Trophoblast cell (in vitro differentiated cells and primary cell): ENCODE results near the gene HOXC5.

ENCODE experiments used
- DNase-seq, 2 donors: peaks; one replicate each; pipeline ENCODE4 v3.0.0-alpha.2; 2016
- H2AFZ ChIP-seq: 2 replicates; pipeline ENCODE4 v1.6.1; 2013; ENCODE audit warnings: low read length, moderate library complexity, mild to moderate bottlenecking; ENCODE audit not compliant: insufficient read depth, poor library complexity
- H2AK5ac ChIP-seq: 2 replicates; pipeline ENCODE4 v1.6.1; 2013; ENCODE audit warnings: mild to moderate bottlenecking, low read length
- H2BK120ac ChIP-seq: 2 replicates; pipeline ENCODE4 v1.6.1; 2013; ENCODE audit warnings: low read length, mild to moderate bottlenecking, moderate library complexity; ENCODE audit not compliant: insufficient read depth, poor library complexity
- H2BK12ac ChIP-seq: 2 replicates; pipeline ENCODE4 v1.6.1; 2013; ENCODE audit warnings: mild to moderate bottlenecking, low read length, moderate library complexity
- H2BK5ac ChIP-seq: 2 replicates; pipeline ENCODE4 v1.6.1; 2013; ENCODE audit warnings: low read length, low read depth, moderate library complexity, mild to moderate bottlenecking; ENCODE audit not compliant: poor library complexity
- H3K14ac ChIP-seq: 2 replicates; pipeline ENCODE4 v1.6.1; 2013; ENCODE audit warnings: mild to moderate bottlenecking, low read length
- H3K18ac ChIP-seq: 2 replicates; pipeline ENCODE4 v1.6.1; 2013; ENCODE audit warnings: mild to moderate bottlenecking, low read length
- H3K23ac ChIP-seq: 2 replicates; pipeline ENCODE4 v1.6.1; 2013; ENCODE audit warnings: low read length
- H3K27ac ChIP-seq: 2 replicates; pipeline ENCODE4 v1.5.1; 2013; ENCODE audit warnings: low read depth, mild to moderate bottlenecking, inconsistent platforms, low read length, moderate library complexity
- H3K27me3 ChIP-seq: 2 replicates; pipeline ENCODE4 v1.6.1; 2013; ENCODE audit warnings: inconsistent platforms, mild to moderate bottlenecking, low read length, moderate library complexity; ENCODE audit not compliant: insufficient read depth
- H3K36me3 ChIP-seq, 2 experiments: 1 replicate in 1 of 2; 2 replicates in 1 of 2; pipeline ENCODE4 v1.6.1; 2013; ENCODE audit warnings: low read length in 2 of 2, mild to moderate bottlenecking in 2 of 2, moderate library complexity in 1 of 2; ENCODE audit not compliant: insufficient read depth in 2 of 2, control insufficient read depth in 1 of 2
- H3K4ac ChIP-seq: 2 replicates; pipeline ENCODE4 v1.6.1; 2013; ENCODE audit warnings: low read depth, mild to moderate bottlenecking, low read length, moderate library complexity
- H3K4me1 ChIP-seq, 2 experiments: 1 replicate in 1 of 2; 2 replicates in 1 of 2; pipeline ENCODE4 v1.6.1; 2013; ENCODE audit warnings: low read length in 2 of 2, mild to moderate bottlenecking in 2 of 2, moderate library complexity in 1 of 2; ENCODE audit not compliant: insufficient read depth in 2 of 2, control insufficient read depth in 1 of 2
- H3K4me2 ChIP-seq: 2 replicates; pipeline ENCODE4 v1.6.1; 2013; ENCODE audit warnings: inconsistent platforms, mild to moderate bottlenecking, low read length, moderate library complexity
- H3K4me3 ChIP-seq: 2 replicates; pipeline ENCODE4 v1.5.1; 2013; ENCODE audit warnings: mild to moderate bottlenecking, low read depth, low read length, inconsistent platforms
- H3K79me1 ChIP-seq: one replicate; pipeline ENCODE4 v1.6.1; 2013; ENCODE audit warnings: low read length
- H3K79me2 ChIP-seq: 2 replicates; pipeline ENCODE4 v1.6.1; 2013; ENCODE audit warnings: low read length, mild to moderate bottlenecking; ENCODE audit not compliant: control insufficient read depth, insufficient read depth, poor library complexity
- H3K9ac ChIP-seq: 2 replicates; pipeline ENCODE4 v1.6.1; 2013; ENCODE audit warnings: mild to moderate bottlenecking, low read length
- H3K9me3 ChIP-seq: 2 replicates; pipeline ENCODE4 v1.6.1; 2013; ENCODE audit warnings: low read depth, mild to moderate bottlenecking, control low read depth, inconsistent platforms, low read length; ENCODE audit not compliant: insufficient read depth
- H4K12ac ChIP-seq: 2 replicates; pipeline ENCODE4 v1.6.1; 2013; ENCODE audit warnings: low read depth, mild to moderate bottlenecking, low read length, moderate library complexity
- H4K8ac ChIP-seq: 2 replicates; pipeline ENCODE4 v1.6.1; 2013; ENCODE audit warnings: low read depth, mild to moderate bottlenecking, low read length, moderate library complexity
- H4K91ac ChIP-seq: one replicate; pipeline ENCODE4 v1.6.1; 2013; ENCODE audit warnings: low read depth, mild to moderate bottlenecking, low read length, moderate library complexity
- WGBS: extraction: QIAGEN DNeasy Blood & Tissue Kit; methylation state at CpG from one replicate; pipeline ENCODE4 v1.1.7; 2013; ENCODE audit warnings: missing lambda C conversion rate; ENCODE audit not compliant: insufficient read length, insufficient coverage; ENCODE audit errors: extremely low coverage; 5-methylcytosine and 5-hydroxymethylcytosine counted together

The HOXC5 gene

DNA sequence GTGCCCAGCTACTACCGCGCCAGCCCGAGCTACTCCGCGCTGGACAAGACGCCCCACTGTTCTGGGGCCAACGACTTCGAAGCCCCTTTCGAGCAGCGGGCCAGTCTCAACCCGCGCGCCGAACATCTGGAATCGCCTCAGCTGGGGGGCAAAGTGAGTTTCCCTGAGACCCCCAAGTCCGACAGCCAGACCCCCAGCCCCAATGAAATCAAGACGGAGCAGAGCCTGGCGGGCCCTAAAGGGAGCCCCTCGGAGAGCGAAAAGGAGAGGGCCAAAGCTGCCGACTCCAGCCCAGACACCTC is 47.2 kb upstream of the HOXC5 start:
- Histone ChIP-seq H3K27me3 (peaks cover 92% of the 10 kb centered on the region), H2AFZ (no peak overlapping the region), H3K4me1 (peaks cover 0 to 2% of the 10 kb centered on the region in 2 experiments), H3K27ac (no peak overlapping the region), H3K14ac (no peak overlapping the region), H3K9me3 (peaks cover 33% of the 10 kb centered on the region), H3K79me2 (no peaks in the 10 kb centered on the region), H3K4ac (no peak overlapping the region), H4K12ac (no peak overlapping the region), H3K18ac (no peak overlapping the region), H2BK120ac (no peak overlapping the region), H3K9ac (no peak overlapping the region), H4K91ac (no peak overlapping the region), H3K36me3 (no peaks in the 10 kb centered on the region), H3K23ac (no peak overlapping the region), H3K4me3 (no peak overlapping the region), H4K8ac (no peak overlapping the region), H2AK5ac (no peak overlapping the region), H2BK5ac (no peak overlapping the region), H3K79me1 (no peaks in the 10 kb centered on the region), H3K4me2 (no peak overlapping the region), H2BK12ac (no peak overlapping the region)
- DNase-seq = no peak
- no CpG with 5 or more reads among the region's 21 CpGs for WGBS

- DNase-seq = peak in 1 of 2 donors; percentile 26
- no peak overlapping the region for H2AK5ac ChIP-seq
- no peak overlapping the region for H4K91ac ChIP-seq
- no peaks in the 10 kb centered on the region for H3K79me2 ChIP-seq
- no peaks in the 10 kb centered on the region for H3K36me3 ChIP-seq
- peaks cover 0 to 2% of the 10 kb centered on the region in 2 experiments for H3K4me1 ChIP-seq
- no peak overlapping the region for H3K27ac ChIP-seq
- H3K14ac ChIP-seq = no peak overlapping the region
- H3K4me3 ChIP-seq = no peak overlapping the region
- H2BK12ac ChIP-seq = no peak overlapping the region
- H3K4me2 ChIP-seq = no peak overlapping the region
- no peak overlapping the region for H3K4ac ChIP-seq
- no peak overlapping the region for H3K9ac ChIP-seq
- H3K9me3 ChIP-seq = peaks cover 33% of the 10 kb centered on the region
- no peak overlapping the region for H2BK5ac ChIP-seq
- H3K79me1 ChIP-seq = no peaks in the 10 kb centered on the region
- peaks cover 92% of the 10 kb centered on the region for H3K27me3 ChIP-seq
- H2AFZ ChIP-seq = no peak overlapping the region
- H3K18ac ChIP-seq = no peak overlapping the region
- no peak overlapping the region for H3K23ac ChIP-seq
- no CpG with 5 or more reads among the region's 50 CpGs for WGBS
- H2BK120ac ChIP-seq = no peak overlapping the region
- H4K8ac ChIP-seq = no peak overlapping the region
- no peak overlapping the region for H4K12ac ChIP-seq
These were observed 46.7 kb upstream of the HOXC5 start for GRCh38 chr12:53985994-53986685.

GRCh38 chr12:53986686-53987483 is 46.0 kb upstream of the HOXC5 start:
- WGBS = no CpG with 5 or more reads among the region's 21 CpGs
- H3K4me2 ChIP-seq = no peak overlapping the region
- H3K4ac ChIP-seq = no peak overlapping the region
- no peaks in the 10 kb centered on the region for H3K79me2 ChIP-seq
- H3K36me3 ChIP-seq = no peaks in the 10 kb centered on the region
- DNase-seq = no peak
- no peak overlapping the region for H3K14ac ChIP-seq
- peaks cover 93% of the 10 kb centered on the region for H3K27me3 ChIP-seq
- H4K91ac ChIP-seq = no peak overlapping the region
- no peak overlapping the region for H2BK120ac ChIP-seq
- H3K79me1 ChIP-seq = no peaks in the 10 kb centered on the region
- H3K27ac ChIP-seq = no peak overlapping the region
- H2AFZ ChIP-seq = no peak overlapping the region
- peaks cover 31% of the 10 kb centered on the region for H3K9me3 ChIP-seq
- no peak overlapping the region for H3K4me3 ChIP-seq
- H3K9ac ChIP-seq = no peak overlapping the region
- no peak overlapping the region for H2BK5ac ChIP-seq
- no peak overlapping the region for H3K23ac ChIP-seq
- no peak overlapping the region for H4K12ac ChIP-seq
- no peak overlapping the region for H2AK5ac ChIP-seq
- peaks cover 0 to 2% of the 10 kb centered on the region in 2 experiments for H3K4me1 ChIP-seq
- no peak overlapping the region for H3K18ac ChIP-seq
- no peak overlapping the region for H4K8ac ChIP-seq
- no peak overlapping the region for H2BK12ac ChIP-seq

GRCh38 chr12:53987787-53988230 is 45.0 kb upstream of the HOXC5 start:
- Histone ChIP-seq H4K91ac (no peak overlapping the region), H2AK5ac (no peak overlapping the region), H4K8ac (no peak overlapping the region), H3K79me2 (no peaks in the 10 kb centered on the region), H3K4me1 (peaks cover 0 to 2% of the 10 kb centered on the region in 2 experiments), H3K9ac (no peak overlapping the region), H2BK5ac (no peak overlapping the region), H3K9me3 (peaks cover 28% of the 10 kb centered on the region), H3K23ac (no peak overlapping the region), H2BK12ac (no peak overlapping the region), H3K4ac (no peak overlapping the region), H3K27ac (no peak overlapping the region), H3K4me2 (no peak overlapping the region), H3K79me1 (no peaks in the 10 kb centered on the region), H3K4me3 (no peak overlapping the region), H3K27me3 (peaks cover 92% of the 10 kb centered on the region), H3K18ac (no peak overlapping the region), H4K12ac (no peak overlapping the region), H2AFZ (no peak overlapping the region), H3K36me3 (no peaks in the 10 kb centered on the region), H3K14ac (no peak overlapping the region), H2BK120ac (no peak overlapping the region)
- WGBS = no CpG with 5 or more reads among the region's 4 CpGs
- DNase-seq = no peak
